ENCODE results near the gene BLMH. TPM values are rescaled to one million over a fixed set of nuclear protein-coding genes. Genes with fewer than 3 reads are reported as not detected.

BLMH gene
- total RNA-seq, 1 experiment from 2014 or later = 33.7 TPM

- TF ChIP-seq CTCF (IDR thresholded peaks at IDR 0.05; ENCODE audit: unreplicated experiment) = peak; percentile 18
- intact Hi-C loops (cut with micrococcal nuclease; ENCODE audit: unreplicated experiment) = loop anchor here (5.0 kb wide), 1 partner anchor 38 kb away; no protein-coding TSS in a partner anchor
- no peak for DNase-seq
- no peak overlapping the region for H3K4me3 Mint-ChIP-seq (ENCODE audit: low read depth, unreplicated experiment)
- no peaks in the 10 kb centered on the region for H3K27me3 Mint-ChIP-seq (ENCODE audit: unreplicated experiment)
- H3K9me3 Mint-ChIP-seq (ENCODE audit: low read depth, unreplicated experiment) = peaks cover 5% of the 10 kb centered on the region
- H3K27ac Mint-ChIP-seq (ENCODE audit: unreplicated experiment) = no peak overlapping the region
- CTCF ChIA-PET = interaction anchor here (1.6 kb wide), 1 partner anchor 37 kb away, joined by 7 read pairs; no protein-coding TSS in a partner anchor
- BruUV-seq (replicated peaks) = no TSS peak
- no peaks in the 10 kb centered on the region for H3K36me3 Mint-ChIP-seq (ENCODE audit: insufficient read depth, unreplicated experiment)
- no peaks in the 10 kb centered on the region for H3K4me1 Mint-ChIP-seq (ENCODE audit: low read depth, unreplicated experiment)
Measured at GRCh38 chr17:30299000-30299399, 7.3 kb upstream of the BLMH start.

GRCh38 chr17:30297715-30298114 is 6.0 kb upstream of the BLMH start:
- peaks cover 5% of the 10 kb centered on the region for H3K9me3 Mint-ChIP-seq (ENCODE audit: low read depth, unreplicated experiment)
- intact Hi-C loops (cut with micrococcal nuclease; ENCODE audit: unreplicated experiment) = loop anchor here (5.0 kb wide), 1 partner anchor 40 kb away; no protein-coding TSS in a partner anchor

GRCh38 chr17:30296499-30297080 is 4.8 kb upstream of the BLMH start:
- peaks cover 5% of the 10 kb centered on the region for H3K36me3 Mint-ChIP-seq (ENCODE audit: insufficient read depth, unreplicated experiment)
- H3K9me3 Mint-ChIP-seq (ENCODE audit: low read depth, unreplicated experiment) = peaks cover 5% of the 10 kb centered on the region
- no peak overlapping the region for H3K4me3 Mint-ChIP-seq (ENCODE audit: low read depth, unreplicated experiment)
- no peak overlapping the region for H3K27ac Mint-ChIP-seq (ENCODE audit: unreplicated experiment)
- no peaks in the 10 kb centered on the region for H3K4me1 Mint-ChIP-seq (ENCODE audit: low read depth, unreplicated experiment)
- H3K27me3 Mint-ChIP-seq (ENCODE audit: unreplicated experiment) = no peaks in the 10 kb centered on the region
- DNase-seq = no peak
- TF ChIP-seq CTCF (IDR thresholded peaks at IDR 0.05; ENCODE audit: unreplicated experiment) = no peak
- no TSS peak for BruUV-seq (replicated peaks)
- intact Hi-C loops (cut with micrococcal nuclease; ENCODE audit: unreplicated experiment) = loop anchor here (5.0 kb wide), 1 partner anchor 41 kb away; no protein-coding TSS in a partner anchor
- CTCF ChIA-PET = interaction anchor here (0.7 to 0.9 kb wide), 2 partner anchors 12 to 169 kb away, joined by 3 read pairs; no protein-coding TSS in a partner anchor

More at GRCh38 chr17:30297715-30298114, 6.0 kb upstream of the BLMH start:
- BruUV-seq (replicated peaks) = no TSS peak
- no peak for TF ChIP-seq CTCF (IDR thresholded peaks at IDR 0.05; ENCODE audit: unreplicated experiment)
- Mint-ChIP-seq H3K27ac (ENCODE audit: unreplicated experiment) (no peak overlapping the region), H3K36me3 (ENCODE audit: insufficient read depth, unreplicated experiment) (no peaks in the 10 kb centered on the region), H3K27me3 (ENCODE audit: unreplicated experiment) (no peaks in the 10 kb centered on the region), H3K4me1 (ENCODE audit: low read depth, unreplicated experiment) (no peaks in the 10 kb centered on the region), H3K4me3 (ENCODE audit: low read depth, unreplicated experiment) (no peak overlapping the region)
- no peak for DNase-seq
- CTCF ChIA-PET = interaction anchor here (1.0 kb wide), 1 partner anchor 183 kb away, joined by 4 read pairs; no protein-coding TSS in a partner anchor

GRCh38 chr17:30292286-30292858 is 628 bp upstream of the BLMH start:
- intact Hi-C loops (cut with micrococcal nuclease; ENCODE audit: unreplicated experiment) = no loop called here
- no peaks in the 10 kb centered on the region for H3K27me3 Mint-ChIP-seq (ENCODE audit: unreplicated experiment)
- CTCF ChIA-PET = interaction anchor here (0.6 to 1.8 kb wide), 2 partner anchors 44 to 98 kb away, joined by 3 to 9 read pairs; no protein-coding TSS in a partner anchor
- H3K4me1 Mint-ChIP-seq (ENCODE audit: low read depth, unreplicated experiment) = no peaks in the 10 kb centered on the region
- peaks cover 14% of the 10 kb centered on the region for H3K36me3 Mint-ChIP-seq (ENCODE audit: insufficient read depth, unreplicated experiment)
- no TSS peak for BruUV-seq (replicated peaks)
- peak overlapping the region; percentile 77 for H3K4me3 Mint-ChIP-seq (ENCODE audit: low read depth, unreplicated experiment)
- DNase-seq = no peak
- no peaks in the 10 kb centered on the region for H3K9me3 Mint-ChIP-seq (ENCODE audit: low read depth, unreplicated experiment)
- no peak overlapping the region for H3K27ac Mint-ChIP-seq (ENCODE audit: unreplicated experiment)
- no peak for TF ChIP-seq CTCF (IDR thresholded peaks at IDR 0.05; ENCODE audit: unreplicated experiment)
